Activated T-cell treated with anti-CD3 and anti-CD28 coated beads for 1 hour (primary cell): ENCODE data around the gene UBXN7.
"Not testable (repeated sequence)": the region's sequence is repeated elsewhere in the genome, so short reads cannot be mapped to it uniquely, and the experiment has no call there.

Experiments
- DNase-seq: peaks from one replicate; pipeline ENCODE4 v3.0.0-alpha.2; 2020; ENCODE audit warnings: low read depth

The UBXN7 gene

GRCh38 chr3:196355668-196356067 lies 76.6 kb downstream of the UBXN7 start:
- no peak for DNase-seq

- DNase-seq, result no peak
Measured at GRCh38 chr3:196354132-196354531, 78.1 kb downstream of the UBXN7 start.

- DNase-seq, result no peak
Measured at GRCh38 chr3:196351541-196351940, 80.7 kb downstream of the UBXN7 start.

- DNase-seq, result no peak
Measured at GRCh38 chr3:196350067-196350466, 82.2 kb downstream of the UBXN7 start.

GRCh38 chr3:196348698-196349097 lies 83.5 kb downstream of the UBXN7 start:
- DNase-seq, result no peak

GRCh38 chr3:196344663-196345062 lies 87.6 kb downstream of the UBXN7 start:
- no peak for DNase-seq

GRCh38 chr3:196343917-196344316 lies 88.3 kb downstream of the UBXN7 start:
- DNase-seq, result not testable (repeated sequence)

- no peak for DNase-seq
Measured at GRCh38 chr3:196341137-196341536, 91.1 kb downstream of the UBXN7 start.

GRCh38 chr3:196340466-196340865 lies 91.8 kb downstream of the UBXN7 start:
- DNase-seq, result no peak

- DNase-seq, result no peak
Measured at GRCh38 chr3:196339493-196340254, 92.6 kb downstream of the UBXN7 start.

- no peak for DNase-seq
Measured at GRCh38 chr3:196339044-196339443, 93.2 kb downstream of the UBXN7 start.

- DNase-seq, result no peak
Measured at GRCh38 chr3:196336319-196337145, 95.7 kb downstream of the UBXN7 start.

GRCh38 chr3:196335503-196335948 lies 96.7 kb downstream of the UBXN7 start:
- no peak for DNase-seq

- no peak for DNase-seq
Measured at GRCh38 chr3:196334982-196335381, 97.2 kb downstream of the UBXN7 start.

GRCh38 chr3:196332168-196332567 lies 100.1 kb downstream of the UBXN7 start:
- no peak for DNase-seq

GRCh38 chr3:196327405-196327804 lies 104.8 kb downstream of the UBXN7 start:
- no peak for DNase-seq

GRCh38 chr3:196326936-196327335 lies 105.3 kb downstream of the UBXN7 start:
- no peak for DNase-seq

GRCh38 chr3:196323691-196324090 lies 108.5 kb downstream of the UBXN7 start:
- DNase-seq, result no peak

- no peak for DNase-seq
Measured at GRCh38 chr3:196323016-196323415, 109.2 kb downstream of the UBXN7 start.

GRCh38 chr3:196321162-196321561 lies 111.1 kb downstream of the UBXN7 start:
- no peak for DNase-seq

GRCh38 chr3:196320137-196320536 lies 112.1 kb downstream of the UBXN7 start:
- no peak for DNase-seq

GRCh38 chr3:196317687-196318467 lies 114.3 kb downstream of the UBXN7 start, which contains the start of gene DYNLT2B:
Gene DYNLT2B, minus strand, starts transcription at chr3:196318240. Its CDS starts 88 bp downstream, at chr3:196318152.
- DNase-seq, result peak; percentile 78
